ENCODE data around the gene TMEM132C.

Gene TMEM132C

DNA sequence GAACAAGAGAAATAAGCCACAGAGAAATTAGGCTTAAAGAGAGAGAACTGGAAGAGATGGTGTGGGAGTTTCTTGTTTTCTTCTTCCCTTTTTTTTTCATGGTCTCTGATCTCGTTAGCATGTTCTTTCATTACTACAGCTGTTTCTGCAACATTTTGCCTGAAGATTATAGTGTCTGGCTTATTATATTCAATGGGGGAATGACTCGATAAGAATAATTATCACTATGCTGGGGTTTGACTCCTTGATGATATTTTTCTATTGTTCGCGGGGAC, 70.0 kb downstream of the TMEM132C start:
- peak overlapping the region; percentile 91 to 94 (median 92) for H3K27ac Mint-ChIP-seq
- H3K4me3 Mint-ChIP-seq = peak overlapping the region; percentile 53 to 70 (median 66)
- H3K36me3 Mint-ChIP-seq (ENCODE audit: low read depth) = no peaks in the 10 kb centered on the region
- H3K9me3 Mint-ChIP-seq = no peaks in the 10 kb centered on the region
- TF ChIP-seq, protein P1, sequence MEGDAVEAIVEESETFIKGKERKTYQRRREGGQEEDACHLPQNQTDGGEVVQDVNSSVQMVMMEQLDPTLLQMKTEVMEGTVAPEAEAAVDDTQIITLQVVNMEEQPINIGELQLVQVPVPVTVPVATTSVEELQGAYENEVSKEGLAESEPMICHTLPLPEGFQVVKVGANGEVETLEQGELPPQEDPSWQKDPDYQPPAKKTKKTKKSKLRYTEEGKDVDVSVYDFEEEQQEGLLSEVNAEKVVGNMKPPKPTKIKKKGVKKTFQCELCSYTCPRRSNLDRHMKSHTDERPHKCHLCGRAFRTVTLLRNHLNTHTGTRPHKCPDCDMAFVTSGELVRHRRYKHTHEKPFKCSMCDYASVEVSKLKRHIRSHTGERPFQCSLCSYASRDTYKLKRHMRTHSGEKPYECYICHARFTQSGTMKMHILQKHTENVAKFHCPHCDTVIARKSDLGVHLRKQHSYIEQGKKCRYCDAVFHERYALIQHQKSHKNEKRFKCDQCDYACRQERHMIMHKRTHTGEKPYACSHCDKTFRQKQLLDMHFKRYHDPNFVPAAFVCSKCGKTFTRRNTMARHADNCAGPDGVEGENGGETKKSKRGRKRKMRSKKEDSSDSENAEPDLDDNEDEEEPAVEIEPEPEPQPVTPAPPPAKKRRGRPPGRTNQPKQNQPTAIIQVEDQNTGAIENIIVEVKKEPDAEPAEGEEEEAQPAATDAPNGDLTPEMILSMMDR (IDR thresholded peaks at IDR 0.05; ENCODE audit: unreplicated experiment in 3 of 3) = no peak
- peaks cover 45% of the 10 kb centered on the region for H3K4me1 Mint-ChIP-seq
- no peaks in the 10 kb centered on the region for H3K27me3 Mint-ChIP-seq (ENCODE audit: low read depth)

DNA sequence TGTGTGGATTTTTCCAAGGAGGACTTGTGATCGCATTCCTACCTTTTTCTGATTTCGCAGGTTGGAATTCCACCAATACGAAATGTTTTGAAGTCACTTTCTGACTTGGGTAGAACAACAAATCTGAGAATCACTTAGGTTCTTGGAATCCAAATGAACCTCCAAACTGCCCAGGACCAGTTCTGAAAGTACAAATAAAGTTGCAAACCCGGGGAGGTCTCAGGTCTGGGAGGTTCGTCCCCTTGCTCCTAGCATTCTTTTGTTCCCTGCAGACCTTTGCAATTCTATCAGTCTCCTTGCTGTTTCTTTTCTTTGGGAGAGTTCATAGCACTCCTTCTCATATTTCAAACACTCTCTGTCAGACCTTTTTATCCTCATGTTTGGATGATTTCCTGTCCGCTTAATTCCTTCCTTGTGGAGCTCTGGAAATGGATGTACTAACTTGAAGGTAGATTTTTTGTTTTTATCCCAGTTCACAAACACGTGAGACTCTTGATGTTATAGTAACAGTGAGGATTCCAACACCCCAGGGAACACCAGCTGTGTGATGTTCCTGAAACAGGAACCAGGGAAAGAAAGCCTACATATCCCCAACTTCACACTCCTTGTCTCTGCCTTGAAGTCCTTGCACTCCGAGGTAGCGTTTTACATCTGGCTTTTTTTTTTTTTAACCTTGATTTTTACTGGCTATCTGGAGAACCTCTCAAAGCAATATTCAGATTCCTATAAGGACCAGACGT, 70.6 kb downstream of the TMEM132C start:
- Mint-ChIP-seq H3K36me3 (ENCODE audit: low read depth) (no peaks in the 10 kb centered on the region), H3K4me1 (peaks cover 45% of the 10 kb centered on the region), H3K27me3 (ENCODE audit: low read depth) (no peaks in the 10 kb centered on the region), H3K27ac (peak overlapping the region; percentile 91 to 94 (median 92)), H3K4me3 (peak overlapping the region; percentile 53 to 70 (median 66)), H3K9me3 (no peaks in the 10 kb centered on the region)
- TF ChIP-seq, protein P1 (IDR thresholded peaks at IDR 0.05; ENCODE audit: unreplicated experiment in 3 of 3) = no peak

DNA sequence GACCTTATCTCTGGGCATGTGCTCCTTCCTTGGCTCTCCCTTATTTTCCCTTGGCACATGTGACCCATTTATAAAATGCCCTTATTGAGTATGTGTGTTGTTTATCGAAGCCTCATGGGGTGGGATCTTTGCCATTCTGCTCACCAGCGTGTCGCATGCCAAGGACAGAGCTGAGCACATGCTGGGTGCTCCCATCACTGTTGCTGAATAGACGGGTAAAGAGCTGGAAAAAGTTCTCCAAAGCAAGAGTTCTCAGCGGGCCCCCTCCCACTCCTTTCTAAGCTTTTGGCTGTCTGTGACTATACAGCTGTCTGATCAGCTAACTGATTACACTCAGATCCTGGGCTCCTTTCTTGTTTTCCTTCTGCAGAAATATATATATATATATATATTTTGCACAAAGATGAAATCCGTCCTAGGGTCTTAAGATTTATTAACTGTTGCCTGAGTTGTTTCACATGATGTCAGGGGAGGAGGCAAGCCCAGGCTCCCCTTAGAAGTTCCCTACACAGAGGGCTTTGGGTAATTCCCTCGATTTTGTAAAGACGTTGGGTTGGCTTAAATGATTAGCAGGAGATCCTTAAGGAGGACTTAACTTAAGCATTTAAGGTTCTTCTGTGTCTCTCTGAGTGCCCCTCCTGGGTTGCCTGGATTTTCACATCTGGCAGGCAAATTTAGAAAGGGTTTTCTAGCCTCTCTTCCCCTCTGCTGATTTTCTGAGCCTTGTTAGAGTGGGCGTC, 71.6 kb downstream of the TMEM132C start:
- Mint-ChIP-seq H3K4me1 (peaks cover 45% of the 10 kb centered on the region), H3K27me3 (ENCODE audit: low read depth) (no peaks in the 10 kb centered on the region), H3K27ac (peak overlapping the region; percentile 91 to 94 (median 92)), H3K9me3 (no peaks in the 10 kb centered on the region), H3K4me3 (peak overlapping the region; percentile 74 to 81 (median 76)), H3K36me3 (ENCODE audit: low read depth) (no peaks in the 10 kb centered on the region)
- TF ChIP-seq, protein P1 (IDR thresholded peaks at IDR 0.05; ENCODE audit: unreplicated experiment in 3 of 3) = no peak

DNA sequence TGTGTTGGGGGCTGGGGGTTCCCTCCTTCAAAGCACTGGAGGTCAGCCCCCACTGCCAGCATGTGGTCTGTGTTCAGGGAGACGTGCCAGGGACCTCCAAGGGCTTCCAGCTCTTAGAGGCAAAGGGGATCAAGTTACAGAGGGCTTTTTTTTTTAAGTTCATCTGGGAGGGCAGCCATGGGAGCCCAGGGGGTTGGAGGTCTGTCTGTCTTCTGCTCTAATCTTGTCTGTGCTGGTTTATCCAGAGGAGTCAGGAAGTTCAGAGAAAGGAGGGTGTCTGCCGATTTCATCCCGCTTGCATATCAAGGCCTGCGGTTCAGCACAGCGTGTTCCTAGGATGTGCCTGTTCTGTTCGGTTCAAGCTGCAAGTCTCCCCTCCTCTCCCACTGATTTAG, 72.2 kb downstream of the TMEM132C start:
- Mint-ChIP-seq H3K4me3 (peak overlapping the region in 2 of 3 experiments; percentile 47 to 59), H3K27ac (peak overlapping the region; percentile 91 to 94 (median 92)), H3K27me3 (ENCODE audit: low read depth) (no peaks in the 10 kb centered on the region), H3K9me3 (no peaks in the 10 kb centered on the region), H3K36me3 (ENCODE audit: low read depth) (no peaks in the 10 kb centered on the region), H3K4me1 (peaks cover 45% of the 10 kb centered on the region)
- TF ChIP-seq, protein P1 (IDR thresholded peaks at IDR 0.05; ENCODE audit: unreplicated experiment in 3 of 3) = no peak

DNA sequence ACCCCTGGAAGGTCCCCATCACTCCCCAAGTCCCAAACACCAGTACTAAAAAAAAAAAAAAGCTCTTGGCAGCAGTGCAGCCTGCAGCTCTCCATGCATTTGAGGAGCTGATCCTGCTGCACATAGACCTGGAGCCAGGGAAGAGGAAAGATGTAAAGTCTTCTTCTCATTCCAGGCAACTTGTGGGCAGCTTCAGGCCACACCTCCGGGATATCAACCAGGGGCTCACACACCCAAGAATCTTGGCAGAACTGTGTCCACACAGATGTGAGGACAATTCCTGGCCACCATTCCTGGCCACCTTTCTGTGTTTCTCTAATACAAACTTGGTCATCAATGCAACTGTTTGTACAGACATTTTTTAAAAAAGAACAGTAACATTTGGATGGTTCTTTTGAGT, 72.7 kb downstream of the TMEM132C start:
- TF ChIP-seq, protein P1 (IDR thresholded peaks at IDR 0.05; ENCODE audit: unreplicated experiment in 3 of 3) = no peak
- Mint-ChIP-seq H3K27me3 (ENCODE audit: low read depth) (no peaks in the 10 kb centered on the region), H3K4me1 (peaks cover 45% of the 10 kb centered on the region), H3K27ac (peak overlapping the region; percentile 91 to 94 (median 92)), H3K9me3 (no peaks in the 10 kb centered on the region), H3K36me3 (ENCODE audit: low read depth) (no peaks in the 10 kb centered on the region), H3K4me3 (peak overlapping the region; percentile 35 to 59 (median 47))

Data from nephron (organoid).